GM23338 (cell line): ENCODE results near the gene PSD4. TPM values are rescaled to one million over a fixed set of nuclear protein-coding genes. Genes with fewer than 3 reads are reported as not detected.

Experiments
- ATAC-seq: fragments of 200-7000 bp; cut with Tn5 transposase; 3 replicates; pipeline ENCODE4 v1.9.1; 2020
- DNase-seq: peaks from one replicate; pipeline ENCODE4 v3.0.0-alpha.2; 2015; ENCODE audit warnings: low spot score
- H2AFZ ChIP-seq: fragments of 200-600 bp; sonication (generic); 2 replicates; pipeline ENCODE4 v1.8.0; 2016; ENCODE audit warnings: antibody characterized with exemption, mild to moderate bottlenecking, moderate library complexity
- H3F3A ChIP-seq: fragments of 200-600 bp; sonication (generic); replicated peaks from 2 replicates; pipeline ENCODE4 v1.8.0; 2017; ENCODE audit warnings: antibody characterized with exemption, mixed run types, low read depth
- H3K27ac ChIP-seq: fragments of 200-600 bp; sonication (generic); 2 replicates; pipeline ENCODE4 v1.6.1; 2016; ENCODE audit warnings: low read depth
- H3K27me3 ChIP-seq: fragments of 200-600 bp; sonication (generic); 2 replicates; pipeline ENCODE4 v1.8.0; 2016; ENCODE audit warnings: mild to moderate bottlenecking, mixed run types, moderate library complexity; ENCODE audit not compliant: insufficient read depth
- H3K36me3 ChIP-seq: fragments of 200-600 bp; sonication (generic); 2 replicates; pipeline ENCODE4 v1.8.0; 2016; ENCODE audit warnings: mild to moderate bottlenecking; ENCODE audit not compliant: insufficient read depth
- H3K4me1 ChIP-seq: fragments of 200-600 bp; sonication (generic); 2 replicates; pipeline ENCODE4 v1.8.0; 2016; ENCODE audit warnings: mild to moderate bottlenecking, moderate library complexity; ENCODE audit not compliant: insufficient read depth
- H3K4me2 ChIP-seq: fragments of 200-600 bp; sonication (generic); 2 replicates; pipeline ENCODE4 v1.7.1; 2017; ENCODE audit warnings: mixed run types
- H3K4me3 ChIP-seq: fragments of 200-600 bp; sonication (generic); 2 replicates; pipeline ENCODE4 v1.6.1; 2016; ENCODE audit warnings: mixed run types
- H3K79me2 ChIP-seq: fragments of 200-600 bp; sonication (generic); replicated peaks from 2 replicates; pipeline ENCODE4 v1.8.0; 2017; ENCODE audit warnings: mild to moderate bottlenecking; ENCODE audit not compliant: insufficient read depth
- H3K9me2 ChIP-seq: fragments of 200-600 bp; sonication (generic); 2 replicates; pipeline ENCODE4 v1.8.0; 2017; ENCODE audit not compliant: insufficient read depth
- H4K20me1 ChIP-seq: fragments of 200-600 bp; sonication (generic); replicated peaks from 2 replicates; pipeline ENCODE4 v1.8.0; 2017; ENCODE audit warnings: mild to moderate bottlenecking; ENCODE audit not compliant: insufficient read depth
- H3K27ac Mint-ChIP-seq: 2 replicates; pipeline ENCODE4 v1.8.0; 2020; ENCODE audit warnings: inconsistent platforms, mild to moderate bottlenecking, moderate library complexity, mixed read lengths
- H3K27me3 Mint-ChIP-seq: 3 replicates; pipeline ENCODE4 v1.8.0; 2022; ENCODE audit warnings: low read depth, mild to moderate bottlenecking, moderate library complexity, mixed read lengths, inconsistent platforms; ENCODE audit not compliant: insufficient read depth, poor library complexity
- H3K36me3 Mint-ChIP-seq: 3 replicates; pipeline ENCODE4 v1.8.0; 2021; ENCODE audit warnings: low read depth, mild to moderate bottlenecking, inconsistent platforms, moderate library complexity, mixed read lengths
- H3K4me1 Mint-ChIP-seq: 3 replicates; pipeline ENCODE4 v1.8.0; 2020; ENCODE audit warnings: mild to moderate bottlenecking, inconsistent platforms, mixed read lengths
- H3K4me3 Mint-ChIP-seq: 3 replicates; pipeline ENCODE4 v1.8.0; 2021; ENCODE audit warnings: moderate library complexity, mild to moderate bottlenecking, inconsistent platforms, mixed read lengths
- H3K9me3 Mint-ChIP-seq: 3 replicates; pipeline ENCODE4 v1.8.0; 2020; ENCODE audit warnings: moderate library complexity, mild to moderate bottlenecking, inconsistent platforms, mixed read lengths
- NANOG ChIP-seq: IDR thresholded peaks from 2 replicates; pipeline ENCODE4 v1.6.1; 2016; ENCODE audit warnings: antibody characterized with exemption, borderline replicate concordance
- POLR2AphosphoS5 ChIP-seq: IDR thresholded peaks from 2 replicates; pipeline ENCODE4 v1.6.1; 2016; ENCODE audit warnings: antibody characterized with exemption, low read depth
- ZNF331 ChIP-seq: fragments of 250-450 bp; sonication (Bioruptor Pico); IDR thresholded peaks from 2 replicates; pipeline ENCODE4 v1.5.0; 2020; ENCODE audit warnings: low read depth, mild to moderate bottlenecking, moderate library complexity
- polyA plus RNA-seq: library from polyadenylated mRNA; unstranded; fragments of >200 nt; fragmentation: Nextera tagmentation; extraction: Ambion mirVana; gene quantifications from 2 replicates; pipeline ENCODE4 v1.2.1, GENCODE V29; 2016
- total RNA-seq: library from RNA; depleted of rRNA; stranded (reverse); fragments of >200 nt; shearing (Covaris generic); gene quantifications from 2 replicates; pipeline ENCODE4 v1.2.3, GENCODE V29; 2014
- TF ChIP-seq, protein P1 (sequence below): fragments of 250-450 bp; sonication (Bioruptor Pico); IDR thresholded peaks from 2 replicates; pipeline ENCODE4 v1.5.0; 2020; ENCODE audit warnings: mild to moderate bottlenecking, moderate library complexity

PSD4 gene
- total and polyA plus RNA-seq, 2 experiments from 2014 or later, result 0.06 to 0.66 TPM

GRCh38 chr2:113209011-113209645 lies 35.4 kb downstream of the PSD4 start (continued):
- TF ChIP-seq, protein P1, sequence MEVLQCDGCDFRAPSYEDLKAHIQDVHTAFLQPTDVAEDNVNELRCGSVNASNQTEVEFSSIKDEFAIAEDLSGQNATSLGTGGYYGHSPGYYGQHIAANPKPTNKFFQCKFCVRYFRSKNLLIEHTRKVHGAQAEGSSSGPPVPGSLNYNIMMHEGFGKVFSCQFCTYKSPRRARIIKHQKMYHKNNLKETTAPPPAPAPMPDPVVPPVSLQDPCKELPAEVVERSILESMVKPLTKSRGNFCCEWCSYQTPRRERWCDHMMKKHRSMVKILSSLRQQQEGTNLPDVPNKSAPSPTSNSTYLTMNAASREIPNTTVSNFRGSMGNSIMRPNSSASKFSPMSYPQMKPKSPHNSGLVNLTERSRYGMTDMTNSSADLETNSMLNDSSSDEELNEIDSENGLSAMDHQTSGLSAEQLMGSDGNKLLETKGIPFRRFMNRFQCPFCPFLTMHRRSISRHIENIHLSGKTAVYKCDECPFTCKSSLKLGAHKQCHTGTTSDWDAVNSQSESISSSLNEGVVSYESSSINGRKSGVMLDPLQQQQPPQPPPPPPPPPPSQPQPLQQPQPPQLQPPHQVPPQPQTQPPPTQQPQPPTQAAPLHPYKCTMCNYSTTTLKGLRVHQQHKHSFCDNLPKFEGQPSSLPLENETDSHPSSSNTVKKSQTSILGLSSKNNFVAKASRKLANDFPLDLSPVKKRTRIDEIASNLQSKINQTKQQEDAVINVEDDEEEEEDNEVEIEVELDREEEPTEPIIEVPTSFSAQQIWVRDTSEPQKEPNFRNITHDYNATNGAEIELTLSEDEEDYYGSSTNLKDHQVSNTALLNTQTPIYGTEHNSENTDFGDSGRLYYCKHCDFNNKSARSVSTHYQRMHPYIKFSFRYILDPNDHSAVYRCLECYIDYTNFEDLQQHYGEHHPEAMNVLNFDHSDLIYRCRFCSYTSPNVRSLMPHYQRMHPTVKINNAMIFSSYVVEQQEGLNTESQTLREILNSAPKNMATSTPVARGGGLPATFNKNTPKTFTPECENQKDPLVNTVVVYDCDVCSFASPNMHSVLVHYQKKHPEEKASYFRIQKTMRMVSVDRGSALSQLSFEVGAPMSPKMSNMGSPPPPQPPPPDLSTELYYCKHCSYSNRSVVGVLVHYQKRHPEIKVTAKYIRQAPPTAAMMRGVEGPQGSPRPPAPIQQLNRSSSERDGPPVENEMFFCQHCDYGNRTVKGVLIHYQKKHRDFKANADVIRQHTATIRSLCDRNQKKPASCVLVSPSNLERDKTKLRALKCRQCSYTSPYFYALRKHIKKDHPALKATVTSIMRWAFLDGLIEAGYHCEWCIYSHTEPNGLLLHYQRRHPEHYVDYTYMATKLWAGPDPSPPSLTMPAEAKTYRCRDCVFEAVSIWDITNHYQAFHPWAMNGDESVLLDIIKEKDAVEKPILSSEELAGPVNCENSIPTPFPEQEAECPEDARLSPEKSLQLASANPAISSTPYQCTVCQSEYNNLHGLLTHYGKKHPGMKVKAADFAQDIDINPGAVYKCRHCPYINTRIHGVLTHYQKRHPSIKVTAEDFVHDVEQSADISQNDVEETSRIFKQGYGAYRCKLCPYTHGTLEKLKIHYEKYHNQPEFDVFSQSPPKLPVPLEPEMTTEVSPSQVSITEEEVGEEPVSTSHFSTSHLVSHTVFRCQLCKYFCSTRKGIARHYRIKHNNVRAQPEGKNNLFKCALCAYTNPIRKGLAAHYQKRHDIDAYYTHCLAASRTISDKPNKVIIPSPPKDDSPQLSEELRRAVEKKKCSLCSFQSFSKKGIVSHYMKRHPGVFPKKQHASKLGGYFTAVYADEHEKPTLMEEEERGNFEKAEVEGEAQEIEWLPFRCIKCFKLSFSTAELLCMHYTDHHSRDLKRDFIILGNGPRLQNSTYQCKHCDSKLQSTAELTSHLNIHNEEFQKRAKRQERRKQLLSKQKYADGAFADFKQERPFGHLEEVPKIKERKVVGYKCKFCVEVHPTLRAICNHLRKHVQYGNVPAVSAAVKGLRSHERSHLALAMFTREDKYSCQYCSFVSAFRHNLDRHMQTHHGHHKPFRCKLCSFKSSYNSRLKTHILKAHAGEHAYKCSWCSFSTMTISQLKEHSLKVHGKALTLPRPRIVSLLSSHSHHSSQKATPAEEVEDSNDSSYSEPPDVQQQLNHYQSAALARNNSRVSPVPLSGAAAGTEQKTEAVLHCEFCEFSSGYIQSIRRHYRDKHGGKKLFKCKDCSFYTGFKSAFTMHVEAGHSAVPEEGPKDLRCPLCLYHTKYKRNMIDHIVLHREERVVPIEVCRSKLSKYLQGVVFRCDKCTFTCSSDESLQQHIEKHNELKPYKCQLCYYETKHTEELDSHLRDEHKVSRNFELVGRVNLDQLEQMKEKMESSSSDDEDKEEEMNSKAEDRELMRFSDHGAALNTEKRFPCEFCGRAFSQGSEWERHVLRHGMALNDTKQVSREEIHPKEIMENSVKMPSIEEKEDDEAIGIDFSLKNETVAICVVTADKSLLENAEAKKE (CRISPR knock-in tag), result no peak

- peaks cover 20% of the 10 kb centered on the region for H3K4me1 Mint-ChIP-seq
- H3K4me3 ChIP-seq, result no peak overlapping the region
- H3K4me1 ChIP-seq, result peaks cover 12% of the 10 kb centered on the region; the same call in 1 of the 2 replicates
- H3K27me3 Mint-ChIP-seq, result peaks cover 4% of the 10 kb centered on the region
- no peaks in the 10 kb centered on the region for H3K79me2 ChIP-seq
- no peaks in the 10 kb centered on the region; the same call in 2 of the 3 replicates for H3K9me3 Mint-ChIP-seq
- no peaks in the 10 kb centered on the region for H3F3A ChIP-seq
- H2AFZ ChIP-seq, result no peak overlapping the region
- no peak overlapping the region for H3K27ac ChIP-seq
- no peak overlapping the region for H3K4me2 ChIP-seq
- H3K27ac Mint-ChIP-seq, result no peak overlapping the region; the same call in 1 of the 2 replicates
- no peaks in the 10 kb centered on the region for H3K27me3 ChIP-seq
- ATAC-seq (no peak), DNase-seq (no peak)
- H3K4me3 Mint-ChIP-seq, result no peak overlapping the region
- H3K9me2 ChIP-seq, result no peaks in the 10 kb centered on the region
- H4K20me1 ChIP-seq, result no peaks in the 10 kb centered on the region
- no peaks in the 10 kb centered on the region for H3K36me3 Mint-ChIP-seq
- no peaks in the 10 kb centered on the region for H3K36me3 ChIP-seq
- TF ChIP-seq POLR2AphosphoS5 (no peak), ZNF331 (no peak), NANOG (no peak)
- TF ChIP-seq, protein P1 (CRISPR knock-in tag), result no peak
Measured at GRCh38 chr2:113209646-113210171, 35.9 kb downstream of the PSD4 start.
